ENCODE data around the gene ACAP3. TPM values are rescaled to one million over a fixed set of nuclear protein-coding genes. Genes with fewer than 3 reads are reported as not detected.
A peak's percentile ranks its signal among the peaks of the same experiment; 100 is the strongest.

The ACAP3 gene
- total RNA-seq, 3 donors from 2014 or later, result 42.1 to 76.9 (median 44.8) TPM

- H3K36me3 ChIP-seq (ENCODE audit: low read depth), result peaks cover 6% of the 10 kb centered on the region
- intact Hi-C loops (cut with DNase I, micrococcal nuclease), result loop anchor here in 1 of 2 donors (10.0 kb wide), 1 partner anchor 131 kb away; no protein-coding TSS in a partner anchor
- TF ChIP-seq CTCF (IDR thresholded peaks at IDR 0.05), result no peak
- no peak overlapping the region for H3K4me3 ChIP-seq
- no peaks in the 10 kb centered on the region for H3K9me3 ChIP-seq
- ATAC-seq (no peak), DNase-seq (no peak)
- H3K4me1 ChIP-seq (ENCODE audit: low read depth), result no peaks in the 10 kb centered on the region
Measured at GRCh38 chr1:1255611-1256010, 52.1 kb downstream of the ACAP3 start.

- DNase-seq (no peak), ATAC-seq (no peak)
- Histone ChIP-seq H3K9me3 (no peaks in the 10 kb centered on the region), H3K4me1 (ENCODE audit: low read depth) (no peaks in the 10 kb centered on the region), H3K4me3 (no peak overlapping the region), H3K36me3 (ENCODE audit: low read depth) (peaks cover 6% of the 10 kb centered on the region)
- no peak for TF ChIP-seq CTCF (IDR thresholded peaks at IDR 0.05)
- intact Hi-C loops (cut with DNase I, micrococcal nuclease), result loop anchor here in 1 of 2 donors (10.0 kb wide), 1 partner anchor 130 kb away; no protein-coding TSS in a partner anchor
Measured at GRCh38 chr1:1255078-1255477, 52.7 kb downstream of the ACAP3 start.

- Histone ChIP-seq H3K4me3 (no peak overlapping the region), H3K9me3 (no peaks in the 10 kb centered on the region), H3K4me1 (ENCODE audit: low read depth) (no peaks in the 10 kb centered on the region), H3K36me3 (ENCODE audit: low read depth) (peaks cover 6% of the 10 kb centered on the region)
- ATAC-seq (no peak), DNase-seq (no peak)
- intact Hi-C loops (cut with DNase I, micrococcal nuclease), result loop anchor here in 1 of 2 donors (10.0 kb wide), 1 partner anchor 130 kb away; no protein-coding TSS in a partner anchor
- TF ChIP-seq CTCF (IDR thresholded peaks at IDR 0.05), result no peak
Measured at GRCh38 chr1:1254667-1254998, 53.1 kb downstream of the ACAP3 start.

- intact Hi-C loops (cut with DNase I, micrococcal nuclease), result loop anchor here in 1 of 2 donors (10.0 kb wide), 1 partner anchor 129 kb away; no protein-coding TSS in a partner anchor
- Histone ChIP-seq H3K36me3 (ENCODE audit: low read depth) (peaks cover 6% of the 10 kb centered on the region), H3K4me1 (ENCODE audit: low read depth) (no peaks in the 10 kb centered on the region), H3K4me3 (no peak overlapping the region), H3K9me3 (no peaks in the 10 kb centered on the region)
- ATAC-seq (no peak), DNase-seq (peak in 1 of 3 donors; percentile 44)
- TF ChIP-seq CTCF (IDR thresholded peaks at IDR 0.05), result no peak
Measured at GRCh38 chr1:1253972-1254666, 53.6 kb downstream of the ACAP3 start.

GRCh38 chr1:1253314-1253713, 54.4 kb downstream of the ACAP3 start:
- ATAC-seq (no peak), DNase-seq (no peak)
- Histone ChIP-seq H3K36me3 (ENCODE audit: low read depth) (peaks cover 6% of the 10 kb centered on the region), H3K4me1 (ENCODE audit: low read depth) (no peaks in the 10 kb centered on the region), H3K4me3 (no peak overlapping the region), H3K9me3 (no peaks in the 10 kb centered on the region)
- TF ChIP-seq CTCF (IDR thresholded peaks at IDR 0.05), result no peak
- intact Hi-C loops (cut with DNase I, micrococcal nuclease), result loop anchor here in 1 of 2 donors (10.0 kb wide), 1 partner anchor 129 kb away; no protein-coding TSS in a partner anchor

Data from mucosa of descending colon (tissue), 3 donors.